ENCODE measurements around the gene CENPA.
A peak's percentile ranks its signal among the peaks of the same experiment; 100 is the strongest.
"Not testable (repeated sequence)": the region's sequence is repeated elsewhere in the genome, so short reads cannot be mapped to it uniquely, and the experiment has no call there.

The CENPA gene

GRCh38 chr2:26811261-26811660 lies 25.4 kb downstream of the CENPA start:
- Histone ChIP-seq H3K27ac (no peak overlapping the region), H4K20me1 (peaks cover 0 to 4% (median 0%) of the 10 kb centered on the region in 11 experiments; a peak in 1 of 22 replicates), H3K27me3 (no peaks in the 10 kb centered on the region), H3K9ac (no peak overlapping the region), H3K9me3 (replicated peaks in 1 of 11) (peaks cover 0 to 16% (median 7%) of the 10 kb centered on the region in 11 experiments; a peak in 11 of 22 replicates), H3K4me3 (no peak overlapping the region), H3K4me1 (peaks cover 15 to 25% (median 22%) of the 10 kb centered on the region in 10 experiments), H3K4me2 (peak overlapping the region in 7 of 11 experiments; percentile 39 to 84 (median 71); a peak in 8 of 22 replicates), H3K36me3 (no peaks in the 10 kb centered on the region)
- no peak for TF ChIP-seq Cebpa-rat (IDR thresholded peaks at IDR 0.05)

GRCh38 chr2:26811791-26812694 lies 26.2 kb downstream of the CENPA start:
- peaks cover 0 to 4% (median 0%) of the 10 kb centered on the region in 11 experiments; a peak in 1 of 22 replicates for H4K20me1 ChIP-seq
- TF ChIP-seq Cebpa-rat (IDR thresholded peaks at IDR 0.05), result no peak

GRCh38 chr2:26812731-26813130 lies 26.9 kb downstream of the CENPA start:
- peaks cover 15 to 25% (median 22%) of the 10 kb centered on the region in 10 experiments for H3K4me1 ChIP-seq
- no peak overlapping the region for H3K9ac ChIP-seq
- no peak overlapping the region for H3K4me2 ChIP-seq
- H3K9me3 ChIP-seq (replicated peaks in 1 of 11), result peaks cover 0 to 16% (median 7%) of the 10 kb centered on the region in 11 experiments; a peak in 11 of 22 replicates
- no peak for TF ChIP-seq Cebpa-rat (IDR thresholded peaks at IDR 0.05)
- H4K20me1 ChIP-seq, result peaks cover 0 to 4% (median 0%) of the 10 kb centered on the region in 11 experiments; a peak in 1 of 22 replicates
- H3K36me3 ChIP-seq, result no peaks in the 10 kb centered on the region
- H3K4me3 ChIP-seq, result no peak overlapping the region
- no peak overlapping the region for H3K27ac ChIP-seq
- no peaks in the 10 kb centered on the region for H3K27me3 ChIP-seq

More at GRCh38 chr2:26811791-26812694, 26.2 kb downstream of the CENPA start:
- no peak overlapping the region for H3K9ac ChIP-seq
- H3K36me3 ChIP-seq, result no peaks in the 10 kb centered on the region
- H3K4me1 ChIP-seq, result peaks cover 15 to 25% (median 22%) of the 10 kb centered on the region in 10 experiments
- H3K4me2 ChIP-seq, result no peak overlapping the region
- no peak overlapping the region for H3K27ac ChIP-seq
- peaks cover 0 to 16% (median 7%) of the 10 kb centered on the region in 11 experiments; a peak in 11 of 22 replicates for H3K9me3 ChIP-seq (replicated peaks in 1 of 11)
- no peaks in the 10 kb centered on the region for H3K27me3 ChIP-seq
- no peak overlapping the region for H3K4me3 ChIP-seq

GRCh38 chr2:26814072-26814765 lies 28.4 kb downstream of the CENPA start:
- H3K27me3 ChIP-seq, H3K36me3 ChIP-seq, H4K20me1 ChIP-seq, H3K4me3 ChIP-seq, H3K9ac ChIP-seq, H3K4me2 ChIP-seq, H3K27ac ChIP-seq: not testable (repeated sequence)
- H3K4me1 ChIP-seq, result peaks cover 15 to 25% (median 21%) of the 10 kb centered on the region in 10 experiments
- peaks cover 0 to 16% (median 7%) of the 10 kb centered on the region in 11 experiments; a peak in 11 of 22 replicates for H3K9me3 ChIP-seq (replicated peaks in 1 of 11)

GRCh38 chr2:26816893-26817292 lies 31.0 kb downstream of the CENPA start:
- H3K27me3 ChIP-seq, result no peaks in the 10 kb centered on the region
- H3K4me2 ChIP-seq, result no peak overlapping the region
- H3K4me3 ChIP-seq, result no peak overlapping the region
- no peak overlapping the region for H3K27ac ChIP-seq
- no peaks in the 10 kb centered on the region for H3K36me3 ChIP-seq
- peaks cover 0 to 16% (median 7%) of the 10 kb centered on the region in 11 experiments; a peak in 11 of 22 replicates for H3K9me3 ChIP-seq (replicated peaks in 1 of 11)
- H3K9ac ChIP-seq, result no peak overlapping the region
- H4K20me1 ChIP-seq, result no peaks in the 10 kb centered on the region; a peak in 1 of 22 replicates
- peaks cover 0 to under 1% (median 0%) of the 10 kb centered on the region in 10 experiments; a peak in 1 of 20 replicates for H3K4me1 ChIP-seq
- TF ChIP-seq Cebpa-rat (IDR thresholded peaks at IDR 0.05), result no peak

- Histone ChIP-seq H3K4me2 (no peak overlapping the region), H3K36me3 (no peaks in the 10 kb centered on the region), H3K4me3 (no peak overlapping the region), H3K27ac (no peak overlapping the region), H3K27me3 (no peaks in the 10 kb centered on the region), H4K20me1 (no peaks in the 10 kb centered on the region; a peak in 1 of 22 replicates), H3K4me1 (peaks cover 11 to 14% (median 13%) of the 10 kb centered on the region in 10 experiments), H3K9me3 (replicated peaks in 1 of 11) (peaks cover 0 to 16% (median 7%) of the 10 kb centered on the region in 11 experiments; a peak in 11 of 22 replicates), H3K9ac (no peak overlapping the region)
- TF ChIP-seq Cebpa-rat (IDR thresholded peaks at IDR 0.05), result no peak
These were observed 32.4 kb downstream of the CENPA start for GRCh38 chr2:26818255-26818654.

GRCh38 chr2:26818972-26819371 lies 33.1 kb downstream of the CENPA start:
- Histone ChIP-seq H3K4me1 (peaks cover 13 to 20% (median 15%) of the 10 kb centered on the region in 10 experiments), H3K9ac (no peak overlapping the region), H3K27ac (no peak overlapping the region), H3K36me3 (no peaks in the 10 kb centered on the region), H4K20me1 (no peaks in the 10 kb centered on the region; a peak in 1 of 22 replicates), H3K4me3 (no peak overlapping the region), H3K4me2 (no peak overlapping the region), H3K9me3 (replicated peaks in 1 of 11) (peaks cover 0 to 12% (median 6%) of the 10 kb centered on the region in 11 experiments; a peak in 11 of 22 replicates), H3K27me3 (no peaks in the 10 kb centered on the region)
- no peak for TF ChIP-seq Cebpa-rat (IDR thresholded peaks at IDR 0.05)

- H4K20me1 ChIP-seq, result no peaks in the 10 kb centered on the region; a peak in 1 of 22 replicates
- TF ChIP-seq Cebpa-rat (IDR thresholded peaks at IDR 0.05), result no peak
- H3K9me3 ChIP-seq (replicated peaks in 1 of 11), result no peaks in the 10 kb centered on the region
- no peak overlapping the region for H3K4me3 ChIP-seq
- no peaks in the 10 kb centered on the region for H3K36me3 ChIP-seq
- H3K27me3 ChIP-seq, result no peaks in the 10 kb centered on the region
- peaks cover 13 to 20% (median 15%) of the 10 kb centered on the region in 10 experiments for H3K4me1 ChIP-seq
- H3K4me2 ChIP-seq, result no peak overlapping the region
- no peak overlapping the region for H3K27ac ChIP-seq
- no peak overlapping the region for H3K9ac ChIP-seq
These were observed 35.1 kb downstream of the CENPA start for GRCh38 chr2:26820932-26821331.

GRCh38 chr2:26822877-26823276 lies 37.0 kb downstream of the CENPA start:
- H3K27ac ChIP-seq, result no peak overlapping the region
- no peaks in the 10 kb centered on the region for H3K27me3 ChIP-seq
- H3K9ac ChIP-seq, result no peak overlapping the region; a peak in 1 of 22 replicates
- peaks cover 13 to 20% (median 15%) of the 10 kb centered on the region in 10 experiments for H3K4me1 ChIP-seq
- H3K4me2 ChIP-seq, result peak overlapping the region; percentile 53 to 79 (median 66)
- no peaks in the 10 kb centered on the region for H3K36me3 ChIP-seq
- no peak for TF ChIP-seq Cebpa-rat (IDR thresholded peaks at IDR 0.05)
- no peaks in the 10 kb centered on the region for H3K9me3 ChIP-seq (replicated peaks in 1 of 11)
- no peaks in the 10 kb centered on the region; a peak in 1 of 22 replicates for H4K20me1 ChIP-seq
- H3K4me3 ChIP-seq, result no peak overlapping the region
